Activated CD4-positive, alpha-beta memory T cell treated with anti-CD3 and anti-CD28 coated beads, Interleukin-2, amount 10 ng/mL, durations not matched to agents 7 days and 5 days (primary cell): ENCODE measurements around the gene FKBP14. TPM values are rescaled to one million over a fixed set of nuclear protein-coding genes. Genes with fewer than 3 reads are reported as not detected.

ENCODE experiments used
- CTCF ChIA-PET: fragments of 350-600 bp; sonication (Branson Sonifier 250); formaldehyde crosslinking; loops from one replicate; lab custom pipeline; 2021; ENCODE audit warnings: antibody characterized with exemption, inconsistent platforms; lab: Charles Lee
- POLR2A ChIA-PET: fragments of 350-600 bp; sonication (Branson Sonifier 250); formaldehyde crosslinking; loops from one replicate; lab custom pipeline; 2021; ENCODE audit warnings: antibody characterized with exemption; lab: Charles Lee
- DNase-seq: peaks from one replicate; pipeline ENCODE4 v3.0.0-alpha.2; 2020
- H3K27ac Mint-ChIP-seq: one replicate; pipeline ENCODE4 v1.8.0; 2021; ENCODE audit warnings: mild to moderate bottlenecking, mixed read lengths
- H3K27me3 Mint-ChIP-seq: one replicate; pipeline ENCODE4 v1.8.0; 2021; ENCODE audit warnings: mixed read lengths
- H3K36me3 Mint-ChIP-seq: one replicate; pipeline ENCODE4 v1.8.0; 2021; ENCODE audit warnings: low read depth, mixed read lengths
- H3K4me1 Mint-ChIP-seq: one replicate; pipeline ENCODE4 v1.8.0; 2021; ENCODE audit warnings: mixed read lengths
- H3K4me3 Mint-ChIP-seq: one replicate; pipeline ENCODE4 v1.8.0; 2021; ENCODE audit warnings: mild to moderate bottlenecking, mixed read lengths
- H3K9me3 Mint-ChIP-seq: one replicate; pipeline ENCODE4 v1.8.0; 2021; ENCODE audit warnings: mixed read lengths
- total RNA-seq, 2 experiments: library from RNA; stranded (reverse); gene quantifications; one replicate each; pipeline ENCODE4 v1.2.3, GENCODE V29; 2021

FKBP14 gene
- total RNA-seq, 2 experiments from 2014 or later = 5.0 to 7.1 TPM

- Mint-ChIP-seq H3K27ac (no peak overlapping the region), H3K36me3 (no peaks in the 10 kb centered on the region), H3K27me3 (peaks cover 16% of the 10 kb centered on the region), H3K4me3 (no peak overlapping the region), H3K9me3 (no peaks in the 10 kb centered on the region), H3K4me1 (no peaks in the 10 kb centered on the region)
- no peak for DNase-seq
- POLR2A ChIA-PET = no interaction called here
- CTCF ChIA-PET = no interaction called here
Measured at GRCh38 chr7:30003098-30003497, 23.4 kb downstream of the FKBP14 start.

GRCh38 chr7:30001998-30002397 is 24.5 kb downstream of the FKBP14 start:
- CTCF ChIA-PET = interaction anchor here (1.2 kb wide), 1 partner anchor 9 kb away, joined by 3 read pairs; no protein-coding TSS in a partner anchor
- Mint-ChIP-seq H3K36me3 (no peaks in the 10 kb centered on the region), H3K27ac (no peak overlapping the region), H3K9me3 (no peaks in the 10 kb centered on the region), H3K4me3 (no peak overlapping the region), H3K27me3 (peaks cover 24% of the 10 kb centered on the region), H3K4me1 (no peaks in the 10 kb centered on the region)
- no peak for DNase-seq
- POLR2A ChIA-PET = no interaction called here

- H3K27me3 Mint-ChIP-seq = peaks cover 44% of the 10 kb centered on the region
Measured at GRCh38 chr7:29998489-29998888, 28.0 kb downstream of the FKBP14 start.

GRCh38 chr7:29996321-29996720 is 30.2 kb downstream of the FKBP14 start:
- Mint-ChIP-seq H3K9me3 (peaks cover 7% of the 10 kb centered on the region), H3K27ac (no peak overlapping the region), H3K4me1 (no peaks in the 10 kb centered on the region), H3K27me3 (peaks cover 50% of the 10 kb centered on the region), H3K36me3 (peaks cover 5% of the 10 kb centered on the region), H3K4me3 (no peak overlapping the region)
- POLR2A ChIA-PET = no interaction called here
- DNase-seq = no peak
- CTCF ChIA-PET = no interaction called here

More at GRCh38 chr7:29998489-29998888, 28.0 kb downstream of the FKBP14 start:
- Mint-ChIP-seq H3K36me3 (peaks cover 5% of the 10 kb centered on the region), H3K27ac (no peak overlapping the region), H3K4me3 (no peak overlapping the region), H3K4me1 (no peaks in the 10 kb centered on the region), H3K9me3 (peaks cover 5% of the 10 kb centered on the region)
- DNase-seq = no peak
- CTCF ChIA-PET = no interaction called here
- POLR2A ChIA-PET = no interaction called here

- ChIA-PET POLR2A (no interaction called here), CTCF (no interaction called here)
- no peak for DNase-seq
- Mint-ChIP-seq H3K36me3 (peaks cover 5% of the 10 kb centered on the region), H3K4me1 (no peaks in the 10 kb centered on the region), H3K27ac (no peak overlapping the region), H3K27me3 (peaks cover 57% of the 10 kb centered on the region), H3K4me3 (no peak overlapping the region), H3K9me3 (peaks cover 7% of the 10 kb centered on the region)
Measured at GRCh38 chr7:29995652-29996051, 30.9 kb downstream of the FKBP14 start.

- ChIA-PET POLR2A (no interaction called here), CTCF (no interaction called here)
- H3K36me3 Mint-ChIP-seq = peaks cover 8% of the 10 kb centered on the region
- H3K27ac Mint-ChIP-seq = no peak overlapping the region
- H3K9me3 Mint-ChIP-seq = peaks cover 7% of the 10 kb centered on the region
- no peak overlapping the region for H3K4me3 Mint-ChIP-seq
- DNase-seq = no peak
- peaks cover 61% of the 10 kb centered on the region for H3K27me3 Mint-ChIP-seq
- H3K4me1 Mint-ChIP-seq = peaks cover 11% of the 10 kb centered on the region
Measured at GRCh38 chr7:29993140-29993539, 33.4 kb downstream of the FKBP14 start.

- peaks cover 11% of the 10 kb centered on the region for H3K4me1 Mint-ChIP-seq
- peaks cover 65% of the 10 kb centered on the region for H3K27me3 Mint-ChIP-seq
Measured at GRCh38 chr7:29991937-29992336, 34.6 kb downstream of the FKBP14 start.

GRCh38 chr7:29990931-29991330 is 35.6 kb downstream of the FKBP14 start:
- peaks cover 4% of the 10 kb centered on the region for H3K36me3 Mint-ChIP-seq
- peaks cover 11% of the 10 kb centered on the region for H3K4me1 Mint-ChIP-seq
- ChIA-PET POLR2A (no interaction called here), CTCF (no interaction called here)
- no peak overlapping the region for H3K27ac Mint-ChIP-seq
- peaks cover 2% of the 10 kb centered on the region for H3K9me3 Mint-ChIP-seq
- no peak for DNase-seq
- H3K4me3 Mint-ChIP-seq = no peak overlapping the region
- peaks cover 57% of the 10 kb centered on the region for H3K27me3 Mint-ChIP-seq

More at GRCh38 chr7:29991937-29992336, 34.6 kb downstream of the FKBP14 start:
- peaks cover 7% of the 10 kb centered on the region for H3K9me3 Mint-ChIP-seq
- DNase-seq = no peak
- no peak overlapping the region for H3K27ac Mint-ChIP-seq
- ChIA-PET CTCF (no interaction called here), POLR2A (no interaction called here)
- no peak overlapping the region for H3K4me3 Mint-ChIP-seq
- peaks cover 8% of the 10 kb centered on the region for H3K36me3 Mint-ChIP-seq

- H3K27ac Mint-ChIP-seq = peak within 1 kb of the TSS; percentile 76
- H3K36me3 Mint-ChIP-seq = peaks cover 4% of the 10 kb centered on the region
- peak; percentile 21 for DNase-seq
- POLR2A ChIA-PET = no interaction called here
- CTCF ChIA-PET = no interaction called here
- peaks cover 57% of the 10 kb centered on the region for H3K27me3 Mint-ChIP-seq
- H3K4me1 Mint-ChIP-seq = peaks cover 11% of the 10 kb centered on the region
- H3K4me3 Mint-ChIP-seq = peak within 1 kb of the TSS; percentile 71
- peaks cover 2% of the 10 kb centered on the region for H3K9me3 Mint-ChIP-seq
Measured at GRCh38 chr7:29989257-29989995, 37.1 kb downstream of the FKBP14 start, which contains the start of gene SCRN1. TSS of gene SCRN1 (minus strand) at chr7:29989801. CDS start at chr7:29969067, 20,734 bp downstream.

- peaks cover 2% of the 10 kb centered on the region for H3K9me3 Mint-ChIP-seq
- peak; percentile 20 for DNase-seq
- CTCF ChIA-PET = no interaction called here
- H3K4me1 Mint-ChIP-seq = peaks cover 11% of the 10 kb centered on the region
- H3K4me3 Mint-ChIP-seq = peak overlapping the region; percentile 71
- POLR2A ChIA-PET = no interaction called here
- peak overlapping the region; percentile 76 for H3K27ac Mint-ChIP-seq
- H3K27me3 Mint-ChIP-seq = peaks cover 55% of the 10 kb centered on the region
- peaks cover 4% of the 10 kb centered on the region for H3K36me3 Mint-ChIP-seq
Measured at GRCh38 chr7:29988424-29989256, 37.9 kb downstream of the FKBP14 start.

- Mint-ChIP-seq H3K27ac (no peak overlapping the region), H3K36me3 (peaks cover 4% of the 10 kb centered on the region), H3K9me3 (no peaks in the 10 kb centered on the region), H3K4me1 (peaks cover 11% of the 10 kb centered on the region), H3K4me3 (peak overlapping the region; percentile 71), H3K27me3 (peaks cover 55% of the 10 kb centered on the region)
- DNase-seq = no peak
- POLR2A ChIA-PET = no interaction called here
- CTCF ChIA-PET = no interaction called here
Measured at GRCh38 chr7:29987811-29988317, 38.6 kb downstream of the FKBP14 start.

GRCh38 chr7:29987083-29987482 is 39.4 kb downstream of the FKBP14 start:
- H3K36me3 Mint-ChIP-seq = peaks cover 4% of the 10 kb centered on the region
- ChIA-PET POLR2A (no interaction called here), CTCF (no interaction called here)
- no peak overlapping the region for H3K27ac Mint-ChIP-seq
- no peak for DNase-seq
- peaks cover 11% of the 10 kb centered on the region for H3K4me1 Mint-ChIP-seq
- no peaks in the 10 kb centered on the region for H3K9me3 Mint-ChIP-seq
- H3K4me3 Mint-ChIP-seq = no peak overlapping the region
- peaks cover 50% of the 10 kb centered on the region for H3K27me3 Mint-ChIP-seq

- Mint-ChIP-seq H3K4me3 (no peak overlapping the region), H3K9me3 (no peaks in the 10 kb centered on the region), H3K27me3 (peaks cover 31% of the 10 kb centered on the region), H3K4me1 (no peaks in the 10 kb centered on the region), H3K27ac (no peak overlapping the region), H3K36me3 (no peaks in the 10 kb centered on the region)
- CTCF ChIA-PET = no interaction called here
- POLR2A ChIA-PET = no interaction called here
- no peak for DNase-seq
Measured at GRCh38 chr7:29980151-29980550, 46.4 kb downstream of the FKBP14 start.
